ENCODE measurements around the gene EFNA5.

GRCh38 chr5:107407713-107408298, 262.9 kb downstream of the EFNA5 start:
- no peak for TF ChIP-seq EZH2phosphoT487 (IDR thresholded peaks at IDR 0.05; ENCODE audit: insufficient read depth, low read depth)
- no peak for TF ChIP-seq EZH2 (IDR thresholded peaks at IDR 0.05; ENCODE audit: insufficient read depth, poor library complexity, severe bottlenecking)
